ENCODE data around the gene GABBR2. TPM values are rescaled to one million over a fixed set of nuclear protein-coding genes. Genes with fewer than 3 reads are reported as not detected.

GABBR2 gene
- total RNA-seq, 1 donor from 2014 or later = 0.74 TPM

DNA sequence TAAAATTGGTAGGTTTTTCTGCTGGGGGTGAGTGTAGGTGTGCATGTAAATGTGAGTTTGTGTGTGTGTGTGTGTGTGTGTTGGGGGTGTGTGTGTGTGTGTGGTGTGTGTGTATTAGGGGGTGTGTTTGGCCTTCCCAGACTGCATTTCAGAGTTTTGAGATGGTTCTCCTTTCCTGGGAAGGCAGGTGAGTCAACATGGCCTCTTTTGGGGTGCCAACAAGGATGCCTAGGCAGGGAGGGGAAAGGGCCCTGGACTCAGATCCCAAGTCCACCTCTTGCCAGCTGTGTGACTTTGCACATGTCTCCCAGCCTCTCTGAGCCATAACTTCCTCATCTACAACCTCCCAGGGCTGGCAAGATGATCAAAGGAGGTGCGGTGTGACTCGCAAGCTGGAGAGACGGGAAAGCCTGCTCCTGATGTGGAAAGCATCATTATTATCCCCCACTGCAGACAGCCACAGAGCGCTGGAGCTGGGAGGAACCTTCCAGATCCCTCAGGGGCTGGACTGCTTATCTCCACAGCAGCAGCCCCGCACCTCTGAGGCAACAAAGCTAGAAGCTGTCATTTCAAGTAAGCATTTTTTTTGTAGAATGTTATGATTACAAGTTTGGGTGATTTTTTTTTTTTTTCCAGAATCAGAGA lies 389.8 kb downstream of the GABBR2 start:
- Mint-ChIP-seq H3K4me1 (no peaks in the 10 kb centered on the region), H3K27ac (no peak overlapping the region), H3K4me3 (no peak overlapping the region), H3K9me3 (no peaks in the 10 kb centered on the region), H3K36me3 (no peaks in the 10 kb centered on the region), H3K27me3 (ENCODE audit: low read depth) (peaks cover 9% of the 10 kb centered on the region)
- DNase-seq (ENCODE audit: low spot score in 2 of 2, unreplicated experiment in 2 of 2) = no peak
- TF ChIP-seq, protein P1, sequence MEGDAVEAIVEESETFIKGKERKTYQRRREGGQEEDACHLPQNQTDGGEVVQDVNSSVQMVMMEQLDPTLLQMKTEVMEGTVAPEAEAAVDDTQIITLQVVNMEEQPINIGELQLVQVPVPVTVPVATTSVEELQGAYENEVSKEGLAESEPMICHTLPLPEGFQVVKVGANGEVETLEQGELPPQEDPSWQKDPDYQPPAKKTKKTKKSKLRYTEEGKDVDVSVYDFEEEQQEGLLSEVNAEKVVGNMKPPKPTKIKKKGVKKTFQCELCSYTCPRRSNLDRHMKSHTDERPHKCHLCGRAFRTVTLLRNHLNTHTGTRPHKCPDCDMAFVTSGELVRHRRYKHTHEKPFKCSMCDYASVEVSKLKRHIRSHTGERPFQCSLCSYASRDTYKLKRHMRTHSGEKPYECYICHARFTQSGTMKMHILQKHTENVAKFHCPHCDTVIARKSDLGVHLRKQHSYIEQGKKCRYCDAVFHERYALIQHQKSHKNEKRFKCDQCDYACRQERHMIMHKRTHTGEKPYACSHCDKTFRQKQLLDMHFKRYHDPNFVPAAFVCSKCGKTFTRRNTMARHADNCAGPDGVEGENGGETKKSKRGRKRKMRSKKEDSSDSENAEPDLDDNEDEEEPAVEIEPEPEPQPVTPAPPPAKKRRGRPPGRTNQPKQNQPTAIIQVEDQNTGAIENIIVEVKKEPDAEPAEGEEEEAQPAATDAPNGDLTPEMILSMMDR (IDR thresholded peaks at IDR 0.05; ENCODE audit: unreplicated experiment) = no peak

- no peak for DNase-seq (ENCODE audit: low spot score in 2 of 2, unreplicated experiment in 2 of 2)
- H3K4me1 Mint-ChIP-seq = no peaks in the 10 kb centered on the region
- TF ChIP-seq, protein P1 (IDR thresholded peaks at IDR 0.05; ENCODE audit: unreplicated experiment) = no peak
- H3K27me3 Mint-ChIP-seq (ENCODE audit: low read depth) = peaks cover 9% of the 10 kb centered on the region
- H3K4me3 Mint-ChIP-seq = no peak overlapping the region
- H3K27ac Mint-ChIP-seq = no peak overlapping the region
- no peaks in the 10 kb centered on the region for H3K9me3 Mint-ChIP-seq
- H3K36me3 Mint-ChIP-seq = no peaks in the 10 kb centered on the region
Measured at GRCh38 chr9:98318041-98318790, 390.5 kb downstream of the GABBR2 start.

DNA sequence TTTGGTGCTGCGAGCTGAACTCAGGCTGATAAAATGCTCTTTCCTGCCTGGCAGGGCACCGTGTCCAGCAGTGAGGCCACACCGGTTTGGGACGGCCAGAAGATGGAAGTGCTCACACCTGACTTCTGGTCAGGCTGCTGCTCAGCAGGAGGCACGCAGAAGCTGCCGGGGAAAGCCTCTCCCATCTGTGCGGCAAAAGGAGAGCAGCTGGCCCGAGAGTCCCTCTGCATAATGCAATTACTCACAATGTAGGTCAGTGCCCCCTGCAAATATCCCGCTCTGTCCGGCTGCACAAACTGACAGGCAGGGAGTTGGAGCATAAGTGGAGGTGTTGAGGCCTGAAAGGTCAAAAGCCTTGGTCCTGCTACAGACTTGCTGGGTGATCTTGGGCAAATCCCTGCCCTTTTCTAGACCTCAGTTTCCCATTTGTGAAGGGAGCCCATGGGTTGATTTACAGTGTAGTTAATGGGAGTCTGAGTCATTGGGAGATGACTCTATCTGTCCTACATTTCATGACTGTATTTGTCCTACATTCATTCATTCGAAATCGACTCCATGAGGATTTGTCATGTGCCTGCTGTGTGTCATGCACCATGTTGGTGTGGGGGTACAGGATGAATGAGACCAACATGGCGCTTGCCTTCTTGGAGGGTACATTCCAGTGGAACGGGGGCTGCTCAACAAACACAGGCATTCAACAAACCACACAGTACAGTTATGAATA lies 391.4 kb downstream of the GABBR2 start:
- no peak for DNase-seq (ENCODE audit: low spot score in 2 of 2, unreplicated experiment in 2 of 2)
- Mint-ChIP-seq H3K4me3 (no peak overlapping the region), H3K27me3 (ENCODE audit: low read depth) (peaks cover 9% of the 10 kb centered on the region), H3K4me1 (no peaks in the 10 kb centered on the region), H3K9me3 (no peaks in the 10 kb centered on the region), H3K36me3 (no peaks in the 10 kb centered on the region), H3K27ac (no peak overlapping the region)
- TF ChIP-seq, protein P1 (IDR thresholded peaks at IDR 0.05; ENCODE audit: unreplicated experiment) = no peak

- Mint-ChIP-seq H3K27me3 (ENCODE audit: low read depth) (peaks cover 6% of the 10 kb centered on the region), H3K4me1 (no peaks in the 10 kb centered on the region), H3K9me3 (no peaks in the 10 kb centered on the region), H3K27ac (no peak overlapping the region), H3K4me3 (no peak overlapping the region), H3K36me3 (no peaks in the 10 kb centered on the region)
- TF ChIP-seq, protein P1 (IDR thresholded peaks at IDR 0.05; ENCODE audit: unreplicated experiment) = no peak
- DNase-seq (ENCODE audit: low spot score in 2 of 2, unreplicated experiment in 2 of 2) = no peak
Measured at GRCh38 chr9:98316445-98317133, 392.1 kb downstream of the GABBR2 start.

DNA sequence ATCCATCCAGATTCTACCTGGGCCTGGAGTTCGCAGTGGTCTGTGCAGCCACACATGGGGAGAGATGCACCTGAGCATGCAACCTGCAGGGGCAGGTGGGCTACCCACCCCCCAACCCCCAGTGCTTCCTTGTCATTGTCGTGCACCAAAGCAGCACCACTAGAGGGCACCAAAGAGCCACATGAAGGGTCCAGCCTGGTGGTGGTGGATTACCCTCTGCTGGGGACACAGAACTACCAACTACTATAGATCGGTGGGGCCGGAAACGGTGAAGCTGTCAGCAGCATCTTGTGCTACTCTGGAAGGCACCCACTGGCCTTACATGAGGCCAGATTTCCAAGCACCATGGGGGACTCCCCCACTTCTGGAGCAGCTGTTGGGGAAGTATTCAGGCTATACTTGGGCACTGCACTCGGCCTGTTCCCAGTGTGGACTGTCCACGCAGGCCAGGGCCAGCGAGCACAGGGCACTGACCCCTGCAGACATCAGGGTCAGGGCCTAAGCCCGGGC lies 393.1 kb downstream of the GABBR2 start:
- DNase-seq (ENCODE audit: low spot score in 2 of 2, unreplicated experiment in 2 of 2) = peak; percentile 81 to 91
- no peaks in the 10 kb centered on the region for H3K4me1 Mint-ChIP-seq
- TF ChIP-seq, protein P1 (IDR thresholded peaks at IDR 0.05; ENCODE audit: unreplicated experiment) = peak; percentile 91
- H3K36me3 Mint-ChIP-seq = no peaks in the 10 kb centered on the region
- no peak overlapping the region for H3K27ac Mint-ChIP-seq
- H3K9me3 Mint-ChIP-seq = no peaks in the 10 kb centered on the region
- H3K4me3 Mint-ChIP-seq = no peak overlapping the region
- peaks cover 6% of the 10 kb centered on the region for H3K27me3 Mint-ChIP-seq (ENCODE audit: low read depth)

Measured in mesothelial cell of epicardium (in vitro differentiated cells).